Right lung (tissue), 5 donors: ENCODE measurements around the gene DOK7. TPM values are rescaled to one million over a fixed set of nuclear protein-coding genes. Genes with fewer than 3 reads are reported as not detected.
"Not testable (repeated sequence)": the region's sequence is repeated elsewhere in the genome, so short reads cannot be mapped to it uniquely, and the experiment has no call there.

Experiments
- DNase-seq, 2 donors: peaks; one replicate each; pipeline ENCODE4 v3.0.0-alpha.2; 2013
- polyA plus RNA-seq, 5 donors: library from polyadenylated mRNA; unstranded; fragments of 120-200 nt; gene quantifications; one replicate each; pipeline versions ENCODE4 v1.2.1 to v1.2.3, GENCODE V29; 2013; ENCODE audit warnings: inconsistent platforms in 1 of 5, low replicate concordance in 1 of 5; ENCODE audit not compliant: insufficient read length in 5 of 5, insufficient read depth in 1 of 5

DOK7 gene
- polyA plus RNA-seq, 5 donors: 0.31 to 2.2 (median 0.59) TPM

GRCh38 chr4:3531879-3532750 lies 69.0 kb downstream of the DOK7 start, which contains the start of gene LRPAP1:
Gene LRPAP1 (minus strand): TSS chr4:3532422. CDS start chr4:3532412, 10 bp downstream.
- peak; percentile 92 to 93 for DNase-seq

GRCh38 chr4:3532751-3533422 lies 69.8 kb downstream of the DOK7 start:
- DNase-seq: no peak

DNA sequence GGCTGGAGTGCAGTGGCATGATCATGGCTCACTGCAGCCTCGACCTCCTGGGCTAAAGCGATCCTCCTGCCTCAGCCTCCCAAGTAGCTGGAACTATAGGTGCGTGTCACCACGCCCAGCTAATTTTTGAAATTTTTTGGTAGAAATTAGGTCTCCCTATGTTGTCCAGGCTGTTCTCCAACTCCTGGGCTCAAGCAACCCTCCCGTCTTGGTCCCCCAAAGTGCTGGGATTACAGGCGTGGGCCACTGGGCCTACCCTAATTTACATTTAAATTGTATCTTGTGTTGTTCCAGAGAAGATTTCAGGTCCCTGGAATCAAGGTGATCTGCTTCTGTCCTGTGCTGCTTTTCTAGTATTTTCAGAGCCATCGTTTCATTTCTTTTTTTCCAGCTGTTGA lies 70.3 kb downstream of the DOK7 start:
- DNase-seq: no peak

DNA sequence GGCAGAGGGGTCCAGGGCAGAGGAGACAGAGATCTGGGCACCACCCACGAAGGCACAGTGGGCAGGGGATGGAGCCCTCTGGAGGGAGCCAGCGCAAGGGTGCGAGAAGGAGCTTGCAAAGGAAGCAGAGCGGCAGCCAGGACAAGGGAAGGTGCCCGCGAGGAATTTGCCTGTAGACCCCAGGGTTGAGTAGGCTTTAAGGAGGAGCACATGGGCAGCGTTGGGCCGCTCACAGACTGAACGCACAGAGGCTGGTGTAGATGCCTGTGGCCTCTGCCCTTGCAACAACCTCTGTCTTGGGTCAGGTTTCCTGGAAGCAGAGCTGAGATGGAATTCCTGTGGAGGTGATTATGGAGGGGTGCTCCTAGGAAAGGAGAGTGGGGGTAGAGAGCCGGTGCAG lies 72.7 kb downstream of the DOK7 start:
- not testable (repeated sequence) for DNase-seq

DNA sequence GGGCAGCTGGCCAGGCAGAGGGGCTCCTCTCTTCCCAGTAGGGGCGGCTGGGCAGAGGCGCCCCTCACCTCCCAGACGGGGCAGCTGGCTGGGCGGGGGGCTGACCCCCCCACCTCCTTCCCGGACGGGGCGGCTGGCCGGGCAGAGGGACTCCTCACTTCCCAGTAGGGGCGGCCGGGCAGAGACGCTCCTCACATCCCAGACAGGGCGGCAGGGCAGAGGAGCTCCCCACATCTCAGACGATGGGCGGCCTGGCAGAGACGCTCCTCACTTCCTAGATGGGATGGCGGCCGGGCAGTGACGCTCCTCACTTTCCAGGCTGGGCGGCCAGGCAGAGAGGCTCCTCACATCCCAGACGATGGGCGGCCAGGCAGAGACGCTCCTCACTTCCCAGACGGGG lies 75.8 kb downstream of the DOK7 start:
- DNase-seq: not testable (repeated sequence)

DNA sequence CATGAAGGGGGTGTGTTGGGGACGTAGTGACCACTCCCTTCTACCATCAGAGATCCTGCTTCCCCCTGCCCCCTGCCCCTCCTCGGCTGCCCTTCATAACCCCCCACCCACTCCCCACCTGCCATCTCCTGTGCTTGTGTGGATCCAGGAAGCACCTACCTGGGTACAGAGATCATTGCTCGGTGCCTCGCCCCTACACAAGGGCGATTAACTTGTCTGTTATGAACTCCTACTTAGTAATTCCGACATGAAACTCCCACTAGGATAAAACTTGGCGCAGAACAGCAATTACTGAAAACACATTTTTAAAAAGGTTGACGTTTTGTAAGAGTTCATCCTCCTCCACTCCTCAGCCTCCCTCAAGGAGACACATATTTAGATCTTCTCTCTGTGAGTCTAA lies 80.3 kb downstream of the DOK7 start:
- DNase-seq: not testable (repeated sequence)

Other genes starting within 250 kb of the DOK7 start
- gene MSANTD1, start 214.1 kb upstream of the DOK7 start, polyA plus RNA-seq: under 1 TPM; 0.45 to 1.00 (median 0.85) TPM
- 10 to 100 TPM; 51.1 to 71.5 (median 67.7) TPM for gene RGS12, start 170.3 kb upstream of the DOK7 start, polyA plus RNA-seq
- 1 to 10 TPM in 1 of 5 donors, under 1 TPM in 4; 0.41 to 1.7 (median 0.90) TPM for gene HGFAC, start 21.3 kb upstream of the DOK7 start, polyA plus RNA-seq
- gene LRPAP1, start 69.1 kb downstream of the DOK7 start, polyA plus RNA-seq: 100 to 1,000 TPM in 4 of 5 donors, 10 to 100 TPM in 1; 87.6 to 128 (median 101) TPM